GM18909 (cell line): ENCODE results near the gene ALCAM.

ENCODE experiments used
- ATAC-seq: cut with Tn5 transposase; IDR thresholded peaks from one replicate; pipeline ENCODE4 v1.9.1; 2021; ENCODE audit warnings: mild to moderate bottlenecking; ENCODE audit not compliant: unreplicated experiment, poor library complexity

The ALCAM gene

GRCh38 chr3:105613120-105613519 lies 246.4 kb downstream of the ALCAM start:
- no peak for ATAC-seq

- ATAC-seq = no peak
Observed at GRCh38 chr3:105614288-105615030, 247.8 kb downstream of the ALCAM start.

- ATAC-seq = no peak
Observed at GRCh38 chr3:105615814-105616213, 249.1 kb downstream of the ALCAM start.

GRCh38 chr3:105616374-105617121 lies 249.8 kb downstream of the ALCAM start:
- ATAC-seq = no peak

- ATAC-seq = no peak
Observed at GRCh38 chr3:105618556-105618955, 251.8 kb downstream of the ALCAM start.

GRCh38 chr3:105619651-105620050 lies 252.9 kb downstream of the ALCAM start:
- no peak for ATAC-seq

GRCh38 chr3:105620236-105620635 lies 253.5 kb downstream of the ALCAM start:
- no peak for ATAC-seq

- no peak for ATAC-seq
Observed at GRCh38 chr3:105622169-105622568, 255.5 kb downstream of the ALCAM start.
